IPS DF 6.9 (cell line): ENCODE results near the gene RNF114.
A peak's percentile ranks its signal among the peaks of the same experiment; 100 is the strongest.
"Not testable (repeated sequence)": the region's sequence is repeated elsewhere in the genome, so short reads cannot be mapped to it uniquely, and the experiment has no call there.

Experiments
- DNase-seq: peaks from one replicate; pipeline ENCODE4 v3.0.0-alpha.2; 2013; ENCODE audit warnings: low read depth, low spot score
- H3K27ac ChIP-seq: one replicate; pipeline ENCODE4 v1.5.1; 2013; ENCODE audit warnings: low read length, control low read depth
- H3K27me3 ChIP-seq: 2 replicates; pipeline ENCODE4 v1.6.1; 2013; ENCODE audit warnings: mild to moderate bottlenecking, low read length; ENCODE audit not compliant: control insufficient read depth, insufficient read depth
- H3K36me3 ChIP-seq: 2 replicates; pipeline ENCODE4 v1.6.1; 2013; ENCODE audit warnings: low read length; ENCODE audit not compliant: control insufficient read depth, insufficient read depth
- H3K4me1 ChIP-seq: 2 replicates; pipeline ENCODE4 v1.6.1; 2013; ENCODE audit warnings: low read length; ENCODE audit not compliant: control insufficient read depth, insufficient read depth
- H3K4me3 ChIP-seq: 2 replicates; pipeline ENCODE4 v1.5.1; 2013; ENCODE audit warnings: mild to moderate bottlenecking, low read length
- H3K9me3 ChIP-seq: 2 replicates; pipeline ENCODE4 v1.6.1; 2013; ENCODE audit warnings: low read length, inconsistent platforms; ENCODE audit not compliant: control insufficient read depth, insufficient read depth
- WGBS: extraction: QIAGEN DNeasy Blood & Tissue Kit; methylation state at CpG from one replicate; pipeline ENCODE4 v1.1.7; 2013; ENCODE audit warnings: mixed read lengths, missing lambda C conversion rate; ENCODE audit not compliant: insufficient read length, insufficient coverage; 5-methylcytosine and 5-hydroxymethylcytosine counted together

The RNF114 gene

DNA sequence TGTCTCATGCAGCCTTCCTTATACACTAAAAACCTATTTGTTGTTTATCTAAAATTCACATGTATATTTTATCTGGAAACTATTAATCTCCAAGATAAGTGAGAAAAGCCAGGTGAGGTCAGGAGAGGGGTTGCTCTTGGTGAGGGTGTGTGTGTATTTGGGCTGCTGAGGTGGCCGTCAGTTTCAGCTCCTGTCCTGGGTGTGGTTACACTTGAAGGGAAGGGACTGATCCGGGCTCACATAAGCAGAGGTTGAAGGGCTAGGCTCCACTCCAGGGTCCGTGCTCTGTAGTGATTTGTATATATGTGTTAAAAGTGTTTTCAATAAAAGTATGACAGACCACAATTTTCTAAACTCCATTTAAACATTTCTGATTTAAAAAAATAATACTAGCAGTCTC, 33.0 kb downstream of the RNF114 start:
- no peaks in the 10 kb centered on the region for H3K27me3 ChIP-seq
- no peaks in the 10 kb centered on the region for H3K36me3 ChIP-seq
- WGBS = no CpG with 5 or more reads among the region's 3 CpGs
- H3K27ac ChIP-seq = no peak overlapping the region
- H3K4me1 ChIP-seq = no peaks in the 10 kb centered on the region
- H3K9me3 ChIP-seq = no peaks in the 10 kb centered on the region
- DNase-seq = no peak
- no peak overlapping the region for H3K4me3 ChIP-seq

DNA sequence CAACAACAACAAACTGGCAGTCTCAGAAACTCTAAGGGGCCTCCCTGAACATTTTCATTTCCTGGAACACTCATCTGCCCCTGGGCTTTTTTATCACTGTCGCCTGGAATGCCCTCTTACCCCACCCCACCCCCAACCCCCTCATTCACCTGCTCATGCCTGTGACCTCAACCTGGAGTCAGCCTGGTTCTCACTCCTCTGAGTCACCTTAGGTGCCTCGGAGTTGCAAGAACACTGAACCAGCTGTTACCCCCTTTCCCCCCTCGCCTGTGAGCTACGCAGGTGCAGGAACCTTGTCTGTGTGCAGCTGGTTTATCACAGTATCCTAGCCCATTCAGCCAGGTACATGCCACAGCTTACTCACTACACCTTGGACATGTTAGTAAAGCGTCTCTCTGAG, 33.7 kb downstream of the RNF114 start:
- Histone ChIP-seq H3K36me3 (no peaks in the 10 kb centered on the region), H3K9me3 (no peaks in the 10 kb centered on the region), H3K27ac (no peak overlapping the region), H3K27me3 (no peaks in the 10 kb centered on the region), H3K4me3 (no peak overlapping the region), H3K4me1 (no peaks in the 10 kb centered on the region)
- no CpG with 5 or more reads among the region's 5 CpGs for WGBS
- DNase-seq = no peak

DNA sequence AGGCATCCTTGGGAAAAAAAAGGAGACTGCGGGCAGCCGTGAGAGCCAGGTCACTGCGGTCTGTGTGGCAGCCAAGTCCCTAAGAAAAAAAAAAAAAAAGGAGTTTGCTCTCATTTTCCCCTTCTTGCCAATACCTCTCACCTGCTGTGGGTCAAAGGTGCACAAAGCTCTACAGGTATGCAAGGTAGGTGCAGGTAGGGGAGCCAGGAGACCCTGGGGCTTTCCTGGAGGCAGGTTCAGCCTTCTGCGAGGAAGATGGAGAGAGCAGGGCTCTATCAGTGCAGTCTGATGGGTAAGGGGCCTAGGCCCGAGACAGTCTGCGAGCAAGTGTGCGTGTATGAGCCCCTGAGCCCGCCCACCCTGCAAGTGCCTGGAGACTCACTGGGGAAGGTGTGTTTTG, 34.3 kb downstream of the RNF114 start:
- Histone ChIP-seq H3K4me1 (no peaks in the 10 kb centered on the region), H3K27ac (no peak overlapping the region), H3K9me3 (no peaks in the 10 kb centered on the region), H3K27me3 (no peaks in the 10 kb centered on the region), H3K36me3 (no peaks in the 10 kb centered on the region), H3K4me3 (no peak overlapping the region)
- WGBS = no CpG with 5 or more reads among the region's 8 CpGs
- DNase-seq = no peak

DNA sequence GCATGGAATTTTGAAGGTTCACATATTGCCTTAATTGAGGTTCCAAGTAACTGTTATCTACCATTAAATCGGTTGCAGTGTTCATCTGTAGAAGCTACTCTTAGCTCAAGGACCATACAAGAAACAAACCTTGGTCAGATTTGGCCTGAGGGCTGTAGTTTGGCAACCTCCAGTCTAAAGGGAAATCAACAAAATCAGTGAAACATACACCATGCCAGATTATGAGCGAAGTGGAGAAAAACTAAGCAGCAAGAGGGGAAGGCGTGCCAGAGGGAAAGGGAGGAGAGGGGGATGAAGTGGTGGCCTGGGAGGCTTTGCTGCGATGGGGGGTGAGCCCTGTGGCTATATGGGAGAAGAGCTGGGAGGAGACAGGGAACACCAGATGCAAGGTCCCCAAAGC, 37.8 kb downstream of the RNF114 start:
- H3K9me3 ChIP-seq = no peaks in the 10 kb centered on the region
- WGBS = no CpG with 5 or more reads among the region's 4 CpGs
- H3K27me3 ChIP-seq = no peaks in the 10 kb centered on the region

DNA sequence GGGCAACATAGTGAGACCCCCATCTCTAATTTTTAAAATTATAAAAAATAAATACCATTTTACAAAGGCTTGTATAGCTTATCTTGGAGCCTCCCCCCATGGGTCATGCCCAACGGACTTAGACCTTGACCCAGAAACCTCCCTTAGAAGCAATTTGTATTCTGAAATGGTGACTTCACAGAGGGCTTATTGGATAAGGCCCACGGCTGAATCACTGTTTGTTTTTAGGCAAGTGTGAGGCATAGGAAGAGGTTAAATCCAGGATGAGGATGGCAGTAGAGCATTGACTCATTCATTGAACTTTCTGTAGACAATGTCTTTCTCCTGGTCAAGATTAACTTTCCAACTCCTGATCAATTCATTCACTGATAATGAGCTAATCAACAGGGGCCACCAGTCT, 40.3 kb downstream of the RNF114 start:
- no peaks in the 10 kb centered on the region for H3K27me3 ChIP-seq
- WGBS = no CpG with 5 or more reads among the region's 2 CpGs
- no peaks in the 10 kb centered on the region for H3K9me3 ChIP-seq
- H3K27ac ChIP-seq = no peak overlapping the region
- H3K4me3 ChIP-seq = no peak overlapping the region
- no peak for DNase-seq
- no peaks in the 10 kb centered on the region; the same call in 1 of the 2 replicates for H3K4me1 ChIP-seq
- no peaks in the 10 kb centered on the region for H3K36me3 ChIP-seq

More for the DNA sequence above, 37.8 kb downstream of the RNF114 start:
- Histone ChIP-seq H3K27ac (no peak overlapping the region), H3K4me3 (no peak overlapping the region), H3K36me3 (no peaks in the 10 kb centered on the region), H3K4me1 (no peaks in the 10 kb centered on the region)
- no peak for DNase-seq

DNA sequence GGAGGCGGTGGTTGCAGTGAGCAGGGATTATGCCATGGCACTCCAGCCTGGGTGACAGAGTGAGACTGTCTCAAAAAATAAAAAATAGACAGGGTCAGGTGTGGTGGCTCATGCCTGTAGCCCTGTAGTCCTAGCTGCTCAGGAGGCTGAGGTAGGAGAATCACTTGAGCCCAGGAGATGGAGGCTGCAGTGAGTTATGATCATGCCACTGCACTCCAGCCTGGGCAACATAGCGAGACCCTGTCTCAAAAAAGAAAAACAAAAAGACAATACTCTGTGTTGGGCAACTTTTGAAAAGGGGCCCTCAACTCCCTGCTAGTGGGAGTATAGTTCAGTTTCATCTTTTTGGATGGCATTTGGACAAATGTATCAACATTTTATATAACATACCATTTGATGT, 41.5 kb downstream of the RNF114 start:
- H3K36me3 ChIP-seq = not testable (repeated sequence)

DNA sequence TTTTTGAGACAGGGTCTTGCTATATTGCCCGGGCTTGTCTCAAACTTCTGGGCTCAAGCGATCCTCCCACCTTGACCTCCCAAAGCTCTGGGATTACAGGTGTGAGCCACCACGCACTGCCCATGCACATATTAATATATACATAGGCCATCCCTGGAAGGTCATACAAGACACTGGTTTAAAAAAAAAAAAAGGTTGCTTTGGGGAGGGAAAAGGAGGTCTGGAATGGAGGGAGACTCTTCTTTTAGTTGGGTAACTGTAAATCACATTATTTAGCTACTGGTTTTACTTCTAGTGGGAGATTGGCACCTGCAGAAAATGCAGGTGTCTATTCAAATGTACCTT, 42.5 kb downstream of the RNF114 start:
- H3K36me3 ChIP-seq = no peaks in the 10 kb centered on the region
- H3K27ac ChIP-seq = no peak overlapping the region
- H3K4me1 ChIP-seq = peaks cover 2% of the 10 kb centered on the region; the same call in 1 of the 2 replicates
- no peaks in the 10 kb centered on the region for H3K9me3 ChIP-seq
- no CpG with 5 or more reads among the region's 3 CpGs for WGBS
- no peak for DNase-seq
- no peak overlapping the region for H3K4me3 ChIP-seq
- no peaks in the 10 kb centered on the region; the same call in 1 of the 2 replicates for H3K27me3 ChIP-seq

More for the DNA sequence above, 41.5 kb downstream of the RNF114 start:
- WGBS = no CpG with 5 or more reads among the region's 2 CpGs
- H3K4me3 ChIP-seq, H3K9me3 ChIP-seq, H3K27ac ChIP-seq, H3K4me1 ChIP-seq, DNase-seq, H3K27me3 ChIP-seq: not testable (repeated sequence)

DNA sequence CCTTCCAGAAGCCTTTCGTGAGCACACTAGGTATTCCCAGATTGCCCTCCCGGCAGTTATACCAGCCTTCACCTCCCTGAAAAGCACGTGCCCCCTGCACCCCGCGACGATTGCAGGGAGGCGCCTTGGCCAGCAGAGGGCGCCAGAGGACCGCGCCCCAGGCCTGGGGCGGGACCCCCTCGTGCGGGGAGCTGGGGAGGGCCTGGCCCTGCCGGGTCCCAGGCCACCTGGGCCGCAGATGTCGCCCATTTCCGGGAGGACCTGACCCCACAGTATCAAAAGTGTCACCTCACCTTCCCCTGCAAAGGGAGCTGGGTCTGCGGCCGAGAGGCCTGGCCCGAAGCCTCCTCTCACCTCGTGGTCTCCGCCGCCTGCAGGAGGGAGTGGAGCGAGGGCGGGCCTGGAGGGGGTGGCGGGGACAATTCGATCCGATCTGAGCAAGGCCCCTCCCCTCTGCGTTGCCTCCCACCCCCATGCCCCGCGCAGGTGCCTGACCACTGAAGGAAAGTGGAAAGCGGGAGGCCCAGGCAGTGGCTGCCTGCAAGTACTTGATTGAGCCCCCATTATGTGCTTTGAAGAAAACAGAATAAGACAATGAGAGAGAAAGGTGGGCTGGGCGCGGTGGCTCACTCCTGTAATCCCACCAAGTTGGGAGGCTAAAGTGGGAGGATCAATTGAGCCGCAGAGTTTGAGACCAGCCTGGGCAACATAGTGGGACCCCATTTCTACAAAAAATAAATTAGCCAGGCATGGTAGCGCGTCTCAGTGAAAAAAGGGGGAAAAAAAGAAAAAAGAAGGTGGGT, 43.0 kb downstream of the RNF114 start:
- H3K27ac ChIP-seq = no peak overlapping the region
- H3K4me3 ChIP-seq = peak overlapping the region; percentile 35; the same call in 1 of the 2 replicates
- H3K9me3 ChIP-seq = no peaks in the 10 kb centered on the region
- WGBS = no CpG with 5 or more reads among the region's 37 CpGs
- no peaks in the 10 kb centered on the region; the same call in 1 of the 2 replicates for H3K27me3 ChIP-seq
- no peaks in the 10 kb centered on the region for H3K36me3 ChIP-seq
- H3K4me1 ChIP-seq = peaks cover 2% of the 10 kb centered on the region; the same call in 1 of the 2 replicates
- DNase-seq = no peak

DNA sequence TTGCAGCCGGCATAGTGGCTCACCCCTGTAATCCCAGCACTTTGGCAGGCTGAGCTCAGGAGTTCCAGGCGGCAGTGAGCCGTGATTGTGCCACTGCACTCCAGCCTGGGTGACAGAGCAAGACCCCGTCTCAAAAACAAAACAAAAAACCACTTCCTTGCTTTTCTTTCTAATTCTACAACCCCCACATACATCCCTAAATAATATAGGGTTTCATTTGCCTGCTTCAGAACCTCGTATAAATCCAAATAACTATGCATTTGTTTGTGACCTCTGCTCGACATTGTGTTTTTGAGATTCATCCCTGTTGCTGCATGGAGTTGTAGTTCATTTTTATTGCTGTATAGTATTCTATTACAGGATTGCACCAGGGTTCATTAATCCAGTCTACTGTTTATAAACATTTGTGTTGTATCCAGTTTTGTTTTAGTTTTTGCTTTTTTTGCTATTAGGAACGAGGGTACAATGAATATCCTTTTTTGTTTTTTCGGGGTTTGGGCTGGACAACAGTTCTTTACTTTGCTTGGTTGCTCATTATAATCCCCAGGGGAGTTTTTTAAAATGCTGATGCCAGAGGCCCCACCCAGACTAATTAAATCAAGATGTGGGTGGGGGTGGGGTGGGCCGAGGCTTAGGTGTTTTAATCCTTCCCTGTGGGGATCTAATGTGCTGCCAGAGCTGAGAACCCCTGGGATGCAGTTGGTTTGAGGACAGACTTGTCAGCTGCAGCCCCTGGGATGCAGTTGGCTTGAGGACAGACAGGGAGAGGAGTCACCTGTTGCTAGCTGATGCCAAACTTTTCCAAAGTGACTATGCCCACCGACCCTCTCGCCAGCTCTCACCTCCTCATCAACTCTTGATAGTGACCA, 44.2 kb downstream of the RNF114 start:
- no peak for DNase-seq
- H3K4me1 ChIP-seq = peaks cover 4% of the 10 kb centered on the region
- no peaks in the 10 kb centered on the region for H3K9me3 ChIP-seq
- WGBS = no CpG with 5 or more reads among the region's 11 CpGs
- H3K27me3 ChIP-seq = no peaks in the 10 kb centered on the region; the same call in 1 of the 2 replicates
- no peak overlapping the region for H3K4me3 ChIP-seq
- H3K27ac ChIP-seq = no peak overlapping the region
- no peaks in the 10 kb centered on the region for H3K36me3 ChIP-seq

DNA sequence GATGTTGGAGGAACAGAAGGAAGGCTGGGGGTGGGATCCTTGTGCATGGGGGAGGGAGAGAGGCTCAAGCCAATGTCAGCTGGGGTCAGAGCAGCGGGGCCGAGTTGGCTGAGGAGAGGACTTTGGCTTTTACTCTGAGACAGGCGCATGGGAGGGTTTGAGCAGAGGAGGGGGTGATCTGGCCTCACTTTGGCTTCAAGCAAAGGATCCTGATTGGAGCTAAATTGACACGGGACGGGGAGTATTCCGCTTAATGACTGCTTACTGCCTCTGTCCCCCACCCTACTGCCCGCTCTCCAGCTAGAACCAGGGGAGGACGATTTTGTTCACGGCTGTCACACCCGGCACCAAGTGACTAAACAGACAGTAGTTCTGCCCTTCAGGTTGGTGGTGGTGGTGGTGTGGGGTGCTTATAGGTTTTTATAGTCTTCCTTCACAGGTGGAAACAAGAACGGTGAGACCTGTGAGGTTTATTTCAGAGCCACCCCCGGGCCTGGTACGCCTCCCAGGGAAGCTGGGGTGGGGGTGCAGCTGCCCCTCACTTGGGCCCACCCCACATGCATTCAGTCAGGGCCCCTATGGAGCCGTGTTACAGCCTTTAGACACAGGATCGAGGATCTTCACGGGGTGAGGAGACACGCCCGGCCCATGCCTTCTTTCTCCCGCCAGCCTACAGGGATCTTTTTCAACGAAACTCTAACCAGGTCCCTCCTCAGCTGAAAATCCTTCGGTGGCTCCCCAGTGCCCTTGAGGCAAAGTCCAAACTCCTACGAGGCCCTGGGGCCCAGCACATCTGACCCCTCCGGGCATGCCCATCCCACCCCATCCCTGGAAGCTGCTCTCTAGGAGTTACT, 45.2 kb downstream of the RNF114 start:
- no peak overlapping the region; the same call in 1 of the 2 replicates for H3K4me3 ChIP-seq
- peaks cover 4% of the 10 kb centered on the region for H3K4me1 ChIP-seq
- no CpG with 5 or more reads among the region's 23 CpGs for WGBS

More for the DNA sequence above, 45.2 kb downstream of the RNF114 start:
- no peak for DNase-seq
- no peaks in the 10 kb centered on the region; the same call in 1 of the 2 replicates for H3K27me3 ChIP-seq
- no peaks in the 10 kb centered on the region for H3K36me3 ChIP-seq
- no peaks in the 10 kb centered on the region for H3K9me3 ChIP-seq
- no peak overlapping the region for H3K27ac ChIP-seq
